OCI-LY7 (cell line): Measurements from ENCODE around the gene TMEM86B.

Experiments used
- EZH2phosphoT487 ChIP-seq: fragments of 200-600 bp; sonication (generic); IDR thresholded peaks from 2 replicates; pipeline ENCODE4 v1.6.1; 2018; ENCODE audit warnings: low read depth, borderline replicate concordance, mild to moderate bottlenecking, mixed run types, antibody characterized with exemption, low read length, moderate library complexity, mixed read lengths
- TF ChIP-seq, protein P1 (sequence below): fragments of 200-600 bp; sonication (generic); conservative IDR thresholded peaks from 2 replicates; pipeline ENCODE4 v1.5.1; 2014; ENCODE audit warnings: mild to moderate bottlenecking, antibody characterized with exemption, low read length, moderate library complexity, mixed read lengths

DNA sequence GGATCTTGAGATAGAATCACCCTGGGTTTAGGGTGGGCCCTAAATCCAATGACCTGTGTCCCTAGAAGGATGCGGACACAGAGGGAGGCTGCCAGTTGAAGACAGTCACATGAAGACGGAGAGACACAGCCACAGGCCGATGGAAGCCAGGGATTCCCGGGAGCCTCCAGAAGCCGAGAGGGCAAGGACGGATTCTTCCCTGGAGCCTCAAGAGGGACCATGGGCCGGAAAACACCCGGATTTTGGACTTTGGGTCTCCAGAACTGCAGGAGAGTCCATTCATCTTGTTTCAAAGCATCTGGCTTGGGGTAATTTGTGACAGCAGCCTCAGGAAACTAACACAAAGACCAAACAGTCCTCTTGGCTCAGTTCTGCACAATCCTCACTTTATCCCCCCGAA, 2.3 kb downstream of the TMEM86B start:
- TF ChIP-seq, protein P1, sequence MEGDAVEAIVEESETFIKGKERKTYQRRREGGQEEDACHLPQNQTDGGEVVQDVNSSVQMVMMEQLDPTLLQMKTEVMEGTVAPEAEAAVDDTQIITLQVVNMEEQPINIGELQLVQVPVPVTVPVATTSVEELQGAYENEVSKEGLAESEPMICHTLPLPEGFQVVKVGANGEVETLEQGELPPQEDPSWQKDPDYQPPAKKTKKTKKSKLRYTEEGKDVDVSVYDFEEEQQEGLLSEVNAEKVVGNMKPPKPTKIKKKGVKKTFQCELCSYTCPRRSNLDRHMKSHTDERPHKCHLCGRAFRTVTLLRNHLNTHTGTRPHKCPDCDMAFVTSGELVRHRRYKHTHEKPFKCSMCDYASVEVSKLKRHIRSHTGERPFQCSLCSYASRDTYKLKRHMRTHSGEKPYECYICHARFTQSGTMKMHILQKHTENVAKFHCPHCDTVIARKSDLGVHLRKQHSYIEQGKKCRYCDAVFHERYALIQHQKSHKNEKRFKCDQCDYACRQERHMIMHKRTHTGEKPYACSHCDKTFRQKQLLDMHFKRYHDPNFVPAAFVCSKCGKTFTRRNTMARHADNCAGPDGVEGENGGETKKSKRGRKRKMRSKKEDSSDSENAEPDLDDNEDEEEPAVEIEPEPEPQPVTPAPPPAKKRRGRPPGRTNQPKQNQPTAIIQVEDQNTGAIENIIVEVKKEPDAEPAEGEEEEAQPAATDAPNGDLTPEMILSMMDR, result no peak
- TF ChIP-seq EZH2phosphoT487, result no peak
